Measurements from ENCODE around the gene ZDHHC17. TPM values are rescaled to one million over a fixed set of nuclear protein-coding genes. Genes with fewer than 3 reads are reported as not detected.

The ZDHHC17 gene
- total RNA-seq, 1 experiment from 2014 or later: 26.3 TPM

DNA sequence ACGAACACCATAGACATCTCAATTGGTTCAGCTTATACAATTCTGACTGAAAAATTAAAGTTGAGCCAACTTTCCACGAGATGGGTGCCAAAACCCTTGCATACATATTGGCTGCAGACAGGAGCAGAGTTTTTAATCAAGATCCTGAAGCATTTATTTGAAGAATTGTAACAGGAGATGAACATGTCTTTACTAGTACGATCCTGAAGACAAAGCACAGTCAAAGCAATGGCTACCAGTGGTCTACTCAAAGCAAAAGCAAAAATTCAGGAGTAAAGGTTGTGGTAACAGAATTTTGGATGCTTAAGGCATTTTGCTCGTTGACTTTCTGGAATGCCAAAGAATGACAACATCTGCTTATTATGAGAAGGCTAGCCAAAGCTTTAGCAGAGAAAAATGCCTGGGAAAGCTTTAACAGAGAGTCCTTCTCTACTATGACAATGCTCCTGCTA is 20.7 kb downstream of the ZDHHC17 start:
- POLR2A ChIA-PET: no interaction called here
- Histone ChIP-seq H3K9me3 (ENCODE audit: control insufficient read depth, insufficient read depth, low read depth, low read length) (peaks cover 5% of the 10 kb centered on the region; the same call in 1 of the 2 replicates), H3K4me1 (ENCODE audit: control insufficient read depth, insufficient read depth, low read length) (no peaks in the 10 kb centered on the region), H3K27ac (ENCODE audit: low read length) (no peak overlapping the region), H3K27me3 (ENCODE audit: control insufficient read depth, insufficient read depth, low read length) (no peaks in the 10 kb centered on the region), H3K36me3 (ENCODE audit: control insufficient read depth, insufficient read depth, low read length) (no peaks in the 10 kb centered on the region), H3K4me3 (ENCODE audit: low read depth in 2 of 2, low read length in 2 of 2) (no peak overlapping the region)
- ATAC-seq: no peak
- intact Hi-C loops (cut with micrococcal nuclease; ENCODE audit: unreplicated experiment) (no loop called here), in situ Hi-C loops (cut with HindIII; ENCODE audit: low pct_unique_long_range_greater_than_20kb, low sequenced_read_pairs) (no loop called here)
- DNase-seq (ENCODE audit: low read depth, low spot score): no peak
- no TSS peak for BruUV-seq (replicated peaks)
- CTCF ChIA-PET: no interaction called here
- TF ChIP-seq POLR2AphosphoS5 (IDR thresholded peaks at IDR 0.05; ENCODE audit: low read depth, low read length): no peak
- TF ChIP-seq TCF7L2 (IDR thresholded peaks at IDR 0.05; ENCODE audit: low read depth, low read length): no peak
- no peak for TF ChIP-seq SIN3A (IDR thresholded peaks at IDR 0.05; ENCODE audit: borderline replicate concordance, insufficient read depth, low read depth, low read length)
- TF ChIP-seq, protein P1, sequence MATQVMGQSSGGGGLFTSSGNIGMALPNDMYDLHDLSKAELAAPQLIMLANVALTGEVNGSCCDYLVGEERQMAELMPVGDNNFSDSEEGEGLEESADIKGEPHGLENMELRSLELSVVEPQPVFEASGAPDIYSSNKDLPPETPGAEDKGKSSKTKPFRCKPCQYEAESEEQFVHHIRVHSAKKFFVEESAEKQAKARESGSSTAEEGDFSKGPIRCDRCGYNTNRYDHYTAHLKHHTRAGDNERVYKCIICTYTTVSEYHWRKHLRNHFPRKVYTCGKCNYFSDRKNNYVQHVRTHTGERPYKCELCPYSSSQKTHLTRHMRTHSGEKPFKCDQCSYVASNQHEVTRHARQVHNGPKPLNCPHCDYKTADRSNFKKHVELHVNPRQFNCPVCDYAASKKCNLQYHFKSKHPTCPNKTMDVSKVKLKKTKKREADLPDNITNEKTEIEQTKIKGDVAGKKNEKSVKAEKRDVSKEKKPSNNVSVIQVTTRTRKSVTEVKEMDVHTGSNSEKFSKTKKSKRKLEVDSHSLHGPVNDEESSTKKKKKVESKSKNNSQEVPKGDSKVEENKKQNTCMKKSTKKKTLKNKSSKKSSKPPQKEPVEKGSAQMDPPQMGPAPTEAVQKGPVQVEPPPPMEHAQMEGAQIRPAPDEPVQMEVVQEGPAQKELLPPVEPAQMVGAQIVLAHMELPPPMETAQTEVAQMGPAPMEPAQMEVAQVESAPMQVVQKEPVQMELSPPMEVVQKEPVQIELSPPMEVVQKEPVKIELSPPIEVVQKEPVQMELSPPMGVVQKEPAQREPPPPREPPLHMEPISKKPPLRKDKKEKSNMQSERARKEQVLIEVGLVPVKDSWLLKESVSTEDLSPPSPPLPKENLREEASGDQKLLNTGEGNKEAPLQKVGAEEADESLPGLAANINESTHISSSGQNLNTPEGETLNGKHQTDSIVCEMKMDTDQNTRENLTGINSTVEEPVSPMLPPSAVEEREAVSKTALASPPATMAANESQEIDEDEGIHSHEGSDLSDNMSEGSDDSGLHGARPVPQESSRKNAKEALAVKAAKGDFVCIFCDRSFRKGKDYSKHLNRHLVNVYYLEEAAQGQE (IDR thresholded peaks at IDR 0.05; ENCODE audit: insufficient read depth in 1 of 2, low read depth in 2 of 2, low read length in 1 of 2): no peak
- TF ChIP-seq, protein P2, sequence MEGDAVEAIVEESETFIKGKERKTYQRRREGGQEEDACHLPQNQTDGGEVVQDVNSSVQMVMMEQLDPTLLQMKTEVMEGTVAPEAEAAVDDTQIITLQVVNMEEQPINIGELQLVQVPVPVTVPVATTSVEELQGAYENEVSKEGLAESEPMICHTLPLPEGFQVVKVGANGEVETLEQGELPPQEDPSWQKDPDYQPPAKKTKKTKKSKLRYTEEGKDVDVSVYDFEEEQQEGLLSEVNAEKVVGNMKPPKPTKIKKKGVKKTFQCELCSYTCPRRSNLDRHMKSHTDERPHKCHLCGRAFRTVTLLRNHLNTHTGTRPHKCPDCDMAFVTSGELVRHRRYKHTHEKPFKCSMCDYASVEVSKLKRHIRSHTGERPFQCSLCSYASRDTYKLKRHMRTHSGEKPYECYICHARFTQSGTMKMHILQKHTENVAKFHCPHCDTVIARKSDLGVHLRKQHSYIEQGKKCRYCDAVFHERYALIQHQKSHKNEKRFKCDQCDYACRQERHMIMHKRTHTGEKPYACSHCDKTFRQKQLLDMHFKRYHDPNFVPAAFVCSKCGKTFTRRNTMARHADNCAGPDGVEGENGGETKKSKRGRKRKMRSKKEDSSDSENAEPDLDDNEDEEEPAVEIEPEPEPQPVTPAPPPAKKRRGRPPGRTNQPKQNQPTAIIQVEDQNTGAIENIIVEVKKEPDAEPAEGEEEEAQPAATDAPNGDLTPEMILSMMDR (IDR thresholded peaks at IDR 0.05): no peak

DNA sequence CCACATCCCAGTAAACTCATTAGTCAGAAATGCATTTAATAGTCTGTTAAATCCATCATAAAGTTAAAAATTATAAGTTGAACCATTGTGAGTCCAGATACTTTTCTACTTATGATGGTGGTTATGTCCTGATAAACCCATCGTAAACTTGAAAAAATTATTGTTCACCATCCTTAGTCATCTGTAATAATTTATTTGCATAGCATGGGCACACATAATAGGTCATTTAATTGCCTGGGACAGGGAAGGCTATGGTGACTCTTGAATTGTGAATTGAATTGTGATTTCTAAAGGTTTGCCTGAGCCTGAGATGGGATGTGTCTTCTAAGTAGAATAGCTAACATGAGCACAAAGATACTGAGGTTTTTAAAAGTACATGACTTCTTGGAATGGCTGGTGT is 21.5 kb downstream of the ZDHHC17 start:
- no peak overlapping the region for H3K4me3 ChIP-seq (ENCODE audit: low read depth in 2 of 2, low read length in 2 of 2)

More for the DNA sequence above, 21.5 kb downstream of the ZDHHC17 start:
- intact Hi-C loops (cut with micrococcal nuclease; ENCODE audit: unreplicated experiment) (no loop called here), in situ Hi-C loops (cut with HindIII; ENCODE audit: low pct_unique_long_range_greater_than_20kb, low sequenced_read_pairs) (no loop called here)
- BruUV-seq (replicated peaks): no TSS peak
- H3K4me1 ChIP-seq (ENCODE audit: control insufficient read depth, insufficient read depth, low read length): no peaks in the 10 kb centered on the region
- no peaks in the 10 kb centered on the region for H3K36me3 ChIP-seq (ENCODE audit: control insufficient read depth, insufficient read depth, low read length)
- TF ChIP-seq, protein P2 (IDR thresholded peaks at IDR 0.05): no peak
- TF ChIP-seq TCF7L2 (IDR thresholded peaks at IDR 0.05; ENCODE audit: low read depth, low read length): no peak
- TF ChIP-seq, protein P1 (IDR thresholded peaks at IDR 0.05; ENCODE audit: insufficient read depth in 1 of 2, low read depth in 2 of 2, low read length in 1 of 2): no peak
- no peak for TF ChIP-seq POLR2AphosphoS5 (IDR thresholded peaks at IDR 0.05; ENCODE audit: low read depth, low read length)
- no peak for TF ChIP-seq SIN3A (IDR thresholded peaks at IDR 0.05; ENCODE audit: borderline replicate concordance, insufficient read depth, low read depth, low read length)
- DNase-seq (ENCODE audit: low read depth, low spot score) (no peak), ATAC-seq (no peak)
- H3K27ac ChIP-seq (ENCODE audit: low read length): no peak overlapping the region
- peaks cover 5% of the 10 kb centered on the region; the same call in 1 of the 2 replicates for H3K9me3 ChIP-seq (ENCODE audit: control insufficient read depth, insufficient read depth, low read depth, low read length)
- ChIA-PET POLR2A (no interaction called here), CTCF (no interaction called here)
- H3K27me3 ChIP-seq (ENCODE audit: control insufficient read depth, insufficient read depth, low read length): no peaks in the 10 kb centered on the region

All from Panc1 (cell line).